Hematopoietic multipotent progenitor cell treated with erythropoietin and hydrocortisone succinate and interleukin-3 and kit ligand, for 6 days (in vitro differentiated cells): ENCODE results near the gene STAC3.

ENCODE experiments used
- DNase-seq: peaks from one replicate; pipeline ENCODE4 v3.0.0-alpha.2; 2015

Gene STAC3

GRCh38 chr12:57222286-57223190 lies 28.4 kb downstream of the STAC3 start:
- peak; percentile 9 for DNase-seq

GRCh38 chr12:57221169-57221917 lies 29.6 kb downstream of the STAC3 start:
- DNase-seq = no peak

- no peak for DNase-seq
Measured at GRCh38 chr12:57220770-57221168, 30.2 kb downstream of the STAC3 start.

- DNase-seq = no peak
Measured at GRCh38 chr12:57219993-57220754, 30.8 kb downstream of the STAC3 start.

GRCh38 chr12:57219205-57219992 lies 31.6 kb downstream of the STAC3 start:
- no peak for DNase-seq

GRCh38 chr12:57218030-57218853 lies 32.7 kb downstream of the STAC3 start:
- DNase-seq = no peak

- DNase-seq = no peak
Measured at GRCh38 chr12:57216921-57217879, 33.8 kb downstream of the STAC3 start.

- no peak for DNase-seq
Measured at GRCh38 chr12:57216014-57216911, 34.7 kb downstream of the STAC3 start, which contains the start of gene NXPH4. Gene NXPH4, plus strand, starts transcription at chr12:57216794. Its CDS starts 176 bp downstream, at chr12:57216970.

- DNase-seq = peak; percentile 59
Measured at GRCh38 chr12:57215668-57216013, 35.3 kb downstream of the STAC3 start.

GRCh38 chr12:57215065-57215464 lies 35.9 kb downstream of the STAC3 start:
- DNase-seq = no peak

GRCh38 chr12:57214398-57214781 lies 36.6 kb downstream of the STAC3 start:
- peak; percentile 87 for DNase-seq

- no peak for DNase-seq
Measured at GRCh38 chr12:57213763-57214397, 37.1 kb downstream of the STAC3 start.

GRCh38 chr12:57213058-57213715 lies 37.8 kb downstream of the STAC3 start:
- peak; percentile 86 for DNase-seq

GRCh38 chr12:57212701-57213057 lies 38.3 kb downstream of the STAC3 start:
- no peak for DNase-seq

GRCh38 chr12:57211791-57212700 lies 38.9 kb downstream of the STAC3 start:
- no peak for DNase-seq

GRCh38 chr12:57210926-57211692 lies 39.9 kb downstream of the STAC3 start:
- peak; percentile 56 for DNase-seq
